ENCODE results near the gene EHD1.
A peak's percentile ranks its signal among the peaks of the same experiment; 100 is the strongest.

Gene EHD1

GRCh38 chr11:64859542-64860414 lies 18.6 kb downstream of the EHD1 start:
- H3K27ac ChIP-seq (ENCODE audit: low read depth, low read length), result peak overlapping the region; percentile 72
- H3K4me1 ChIP-seq (ENCODE audit: control insufficient read depth in 1 of 2, insufficient read depth in 2 of 2, low read length in 2 of 2), result peaks cover 78 to 85% of the 10 kb centered on the region in 2 donors
- H3K4me3 ChIP-seq (ENCODE audit: low read depth in 1 of 2, low read length in 2 of 2), result peak overlapping the region; percentile 40 to 47
- H3K9ac ChIP-seq (ENCODE audit: low read depth in 1 of 2, low read length in 2 of 2), result peak overlapping the region; percentile 4 to 43
- H3K36me3 ChIP-seq (ENCODE audit: control insufficient read depth in 1 of 2, insufficient read depth in 2 of 2, low read length in 2 of 2), result peaks cover 0 to 38% of the 10 kb centered on the region in 2 donors
- no peaks in the 10 kb centered on the region for H3K27me3 ChIP-seq (ENCODE audit: control insufficient read depth in 1 of 2, insufficient read depth in 2 of 2, low read length in 2 of 2)
- H3K9me3 ChIP-seq (ENCODE audit: control insufficient read depth in 1 of 2, low read length in 2 of 2), result no peaks in the 10 kb centered on the region

DNA sequence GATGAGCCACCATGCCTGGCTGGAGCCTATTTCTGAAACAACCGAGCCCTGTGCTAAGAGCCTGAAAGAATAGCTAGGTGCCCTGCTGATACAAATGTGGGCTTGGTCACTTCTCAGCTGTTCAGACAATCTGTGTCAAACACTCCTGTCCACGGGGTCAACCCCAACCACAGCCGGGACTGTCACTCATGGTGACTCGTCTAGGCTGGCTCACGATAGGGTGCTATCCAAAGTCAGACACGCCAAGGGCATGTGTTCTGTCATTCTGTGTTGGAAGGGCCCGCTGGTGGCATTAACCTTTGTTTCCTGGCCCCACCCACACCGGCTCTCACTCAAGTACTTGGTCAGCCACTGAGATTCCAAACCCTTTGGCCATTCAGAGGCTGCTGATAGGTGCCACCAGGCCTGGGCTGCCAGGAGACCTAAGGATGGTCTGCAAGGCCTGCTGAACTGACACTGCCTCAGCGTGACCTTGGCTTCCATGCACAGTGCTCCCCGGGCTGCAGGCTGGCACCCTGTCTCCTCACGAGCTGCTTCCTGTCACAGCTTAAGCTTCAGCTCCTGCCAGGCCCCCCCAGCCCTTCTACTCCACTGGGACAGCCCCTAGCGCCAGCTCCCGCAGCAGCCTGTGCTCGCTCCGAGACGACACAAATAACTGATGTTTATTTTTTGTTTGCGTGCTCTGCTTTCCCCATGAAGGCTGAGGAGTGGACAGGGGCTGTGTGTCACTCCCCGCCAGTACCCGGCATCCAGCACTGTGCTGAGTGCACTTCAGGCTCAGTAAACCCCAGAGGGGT lies 19.8 kb downstream of the EHD1 start:
- peak overlapping the region; percentile 51 for H3K27ac ChIP-seq (ENCODE audit: low read depth, low read length)
- no peak overlapping the region for H3K9ac ChIP-seq (ENCODE audit: low read depth in 1 of 2, low read length in 2 of 2)
- peaks cover 78 to 85% of the 10 kb centered on the region in 2 donors for H3K4me1 ChIP-seq (ENCODE audit: control insufficient read depth in 1 of 2, insufficient read depth in 2 of 2, low read length in 2 of 2)
- H3K4me3 ChIP-seq (ENCODE audit: low read depth in 1 of 2, low read length in 2 of 2), result peak overlapping the region in 1 of 2 donors; percentile 40
- H3K36me3 ChIP-seq (ENCODE audit: control insufficient read depth in 1 of 2, insufficient read depth in 2 of 2, low read length in 2 of 2), result peaks cover 7 to 46% of the 10 kb centered on the region in 2 donors
- H3K27me3 ChIP-seq (ENCODE audit: control insufficient read depth in 1 of 2, insufficient read depth in 2 of 2, low read length in 2 of 2), result no peaks in the 10 kb centered on the region
- H3K9me3 ChIP-seq (ENCODE audit: control insufficient read depth in 1 of 2, low read length in 2 of 2), result no peaks in the 10 kb centered on the region

GRCh38 chr11:64857485-64857884 lies 20.9 kb downstream of the EHD1 start:
- H3K9me3 ChIP-seq (ENCODE audit: control insufficient read depth in 1 of 2, low read length in 2 of 2), result no peaks in the 10 kb centered on the region
- H3K36me3 ChIP-seq (ENCODE audit: control insufficient read depth in 1 of 2, insufficient read depth in 2 of 2, low read length in 2 of 2), result peaks cover 13 to 48% of the 10 kb centered on the region in 2 donors
- no peak overlapping the region for H3K27ac ChIP-seq (ENCODE audit: low read depth, low read length)
- peaks cover 78 to 81% of the 10 kb centered on the region in 2 donors for H3K4me1 ChIP-seq (ENCODE audit: control insufficient read depth in 1 of 2, insufficient read depth in 2 of 2, low read length in 2 of 2)
- H3K4me3 ChIP-seq (ENCODE audit: low read depth in 1 of 2, low read length in 2 of 2), result no peak overlapping the region
- no peaks in the 10 kb centered on the region for H3K27me3 ChIP-seq (ENCODE audit: control insufficient read depth in 1 of 2, insufficient read depth in 2 of 2, low read length in 2 of 2)
- no peak overlapping the region for H3K9ac ChIP-seq (ENCODE audit: low read depth in 1 of 2, low read length in 2 of 2)

DNA sequence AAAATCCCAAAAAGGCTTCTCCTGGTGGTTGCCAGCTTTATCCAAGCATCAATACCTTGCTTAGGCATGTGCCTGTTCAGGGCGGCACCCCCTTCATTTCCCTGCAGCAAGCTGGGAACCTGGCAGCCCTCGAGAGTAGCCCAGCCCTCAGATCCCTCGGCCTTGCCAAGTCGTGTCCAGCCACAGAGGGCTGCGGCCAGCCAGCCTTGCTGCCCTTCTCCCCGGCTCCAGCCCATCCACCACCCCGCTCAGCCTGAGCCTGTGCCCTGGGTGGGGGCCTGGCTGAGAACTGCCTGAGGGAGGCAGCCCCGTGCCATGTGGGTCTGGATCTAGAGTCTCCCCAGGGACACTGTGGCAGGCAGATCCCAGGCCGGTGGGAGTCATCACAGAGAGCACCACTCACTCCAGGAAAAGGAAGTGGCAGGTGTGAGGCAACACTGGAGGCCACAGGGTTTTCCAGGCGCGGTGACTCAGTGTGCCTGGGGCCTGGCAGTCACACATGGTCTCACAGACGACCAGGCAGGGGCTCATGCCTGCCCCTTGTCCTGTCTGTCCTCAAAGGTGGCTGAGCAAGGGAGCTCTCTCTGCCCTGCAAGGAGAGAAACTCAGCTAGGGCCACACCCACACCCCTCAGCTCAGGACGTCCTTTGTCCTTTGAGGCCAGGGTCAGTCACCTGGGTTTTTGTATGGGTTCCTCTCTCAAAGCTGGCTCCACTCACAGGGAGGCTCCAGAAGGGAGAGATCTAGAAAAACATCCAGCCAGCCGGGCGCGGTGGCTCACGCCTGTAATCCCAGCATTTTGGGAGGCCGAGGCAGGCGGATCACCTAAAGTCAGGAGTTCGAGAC lies 21.8 kb downstream of the EHD1 start:
- Histone ChIP-seq H3K9ac (ENCODE audit: low read depth in 1 of 2, low read length in 2 of 2) (peak overlapping the region; percentile 15 to 47), H3K27me3 (ENCODE audit: control insufficient read depth in 1 of 2, insufficient read depth in 2 of 2, low read length in 2 of 2) (no peaks in the 10 kb centered on the region), H3K4me3 (ENCODE audit: low read depth in 1 of 2, low read length in 2 of 2) (no peak overlapping the region), H3K4me1 (ENCODE audit: control insufficient read depth in 1 of 2, insufficient read depth in 2 of 2, low read length in 2 of 2) (peaks cover 82 to 85% of the 10 kb centered on the region in 2 donors), H3K36me3 (ENCODE audit: control insufficient read depth in 1 of 2, insufficient read depth in 2 of 2, low read length in 2 of 2) (peaks cover 20 to 52% of the 10 kb centered on the region in 2 donors), H3K9me3 (ENCODE audit: control insufficient read depth in 1 of 2, low read length in 2 of 2) (no peaks in the 10 kb centered on the region), H3K27ac (ENCODE audit: low read depth, low read length) (peak overlapping the region; percentile 79)

GRCh38 chr11:64855596-64856304 lies 22.7 kb downstream of the EHD1 start:
- Histone ChIP-seq H3K4me3 (ENCODE audit: low read depth in 1 of 2, low read length in 2 of 2) (peak overlapping the region in 1 of 2 donors; percentile 21), H3K9ac (ENCODE audit: low read depth in 1 of 2, low read length in 2 of 2) (peak overlapping the region in 1 of 2 donors; percentile 55), H3K27me3 (ENCODE audit: control insufficient read depth in 1 of 2, insufficient read depth in 2 of 2, low read length in 2 of 2) (no peaks in the 10 kb centered on the region), H3K9me3 (ENCODE audit: control insufficient read depth in 1 of 2, low read length in 2 of 2) (no peaks in the 10 kb centered on the region), H3K27ac (ENCODE audit: low read depth, low read length) (peak overlapping the region; percentile 79), H3K4me1 (ENCODE audit: control insufficient read depth in 1 of 2, insufficient read depth in 2 of 2, low read length in 2 of 2) (peaks cover 82 to 89% of the 10 kb centered on the region in 2 donors), H3K36me3 (ENCODE audit: control insufficient read depth in 1 of 2, insufficient read depth in 2 of 2, low read length in 2 of 2) (peaks cover 20 to 52% of the 10 kb centered on the region in 2 donors)

- peak overlapping the region; percentile 21 to 43 for H3K4me3 ChIP-seq (ENCODE audit: low read depth in 1 of 2, low read length in 2 of 2)
- H3K4me1 ChIP-seq (ENCODE audit: control insufficient read depth in 1 of 2, insufficient read depth in 2 of 2, low read length in 2 of 2), result peaks cover 81 to 84% of the 10 kb centered on the region in 2 donors
- H3K9me3 ChIP-seq (ENCODE audit: control insufficient read depth in 1 of 2, low read length in 2 of 2), result no peaks in the 10 kb centered on the region
- H3K27me3 ChIP-seq (ENCODE audit: control insufficient read depth in 1 of 2, insufficient read depth in 2 of 2, low read length in 2 of 2), result no peaks in the 10 kb centered on the region
- H3K9ac ChIP-seq (ENCODE audit: low read depth in 1 of 2, low read length in 2 of 2), result peak overlapping the region; percentile 32 to 55
- peak overlapping the region; percentile 79 for H3K27ac ChIP-seq (ENCODE audit: low read depth, low read length)
- H3K36me3 ChIP-seq (ENCODE audit: control insufficient read depth in 1 of 2, insufficient read depth in 2 of 2, low read length in 2 of 2), result peaks cover 20 to 46% of the 10 kb centered on the region in 2 donors
These were observed 23.6 kb downstream of the EHD1 start for GRCh38 chr11:64854534-64855502.

DNA sequence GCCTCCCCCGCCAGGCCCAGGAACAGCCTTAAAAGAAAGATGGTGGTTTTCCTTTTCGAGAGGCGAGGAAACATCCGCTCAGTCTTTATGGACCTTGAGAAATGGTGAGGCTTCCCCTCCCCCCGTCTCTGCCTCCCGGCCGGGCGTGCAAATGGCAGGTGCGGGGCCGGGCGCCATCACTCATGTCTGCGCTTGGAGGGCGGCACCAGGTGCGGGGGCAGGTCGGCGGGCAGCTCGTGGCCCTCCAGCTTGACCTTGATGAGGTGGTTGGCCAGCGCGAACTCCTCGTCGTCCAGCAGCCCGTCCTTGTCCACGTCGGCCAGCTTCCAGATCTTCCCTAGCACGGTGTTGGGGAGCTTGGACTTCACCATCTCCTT lies 24.3 kb downstream of the EHD1 start:
- Histone ChIP-seq H3K36me3 (ENCODE audit: control insufficient read depth in 1 of 2, insufficient read depth in 2 of 2, low read length in 2 of 2) (peaks cover 20 to 40% of the 10 kb centered on the region in 2 donors), H3K9ac (ENCODE audit: low read depth in 1 of 2, low read length in 2 of 2) (no peak overlapping the region), H3K9me3 (ENCODE audit: control insufficient read depth in 1 of 2, low read length in 2 of 2) (no peaks in the 10 kb centered on the region), H3K4me1 (ENCODE audit: control insufficient read depth in 1 of 2, insufficient read depth in 2 of 2, low read length in 2 of 2) (peaks cover 78 to 84% of the 10 kb centered on the region in 2 donors), H3K27ac (ENCODE audit: low read depth, low read length) (peak overlapping the region; percentile 79), H3K4me3 (ENCODE audit: low read depth in 1 of 2, low read length in 2 of 2) (peak overlapping the region; percentile 21 to 43), H3K27me3 (ENCODE audit: control insufficient read depth in 1 of 2, insufficient read depth in 2 of 2, low read length in 2 of 2) (no peaks in the 10 kb centered on the region)

- Histone ChIP-seq H3K36me3 (ENCODE audit: control insufficient read depth in 1 of 2, insufficient read depth in 2 of 2, low read length in 2 of 2) (peaks cover 20 to 35% of the 10 kb centered on the region in 2 donors), H3K27me3 (ENCODE audit: control insufficient read depth in 1 of 2, insufficient read depth in 2 of 2, low read length in 2 of 2) (no peaks in the 10 kb centered on the region), H3K4me1 (ENCODE audit: control insufficient read depth in 1 of 2, insufficient read depth in 2 of 2, low read length in 2 of 2) (peaks cover 78 to 84% of the 10 kb centered on the region in 2 donors), H3K27ac (ENCODE audit: low read depth, low read length) (no peak overlapping the region), H3K9ac (ENCODE audit: low read depth in 1 of 2, low read length in 2 of 2) (peak overlapping the region in 1 of 2 donors; percentile 18), H3K4me3 (ENCODE audit: low read depth in 1 of 2, low read length in 2 of 2) (no peak overlapping the region), H3K9me3 (ENCODE audit: control insufficient read depth in 1 of 2, low read length in 2 of 2) (no peaks in the 10 kb centered on the region)
These were observed 24.7 kb downstream of the EHD1 start for GRCh38 chr11:64853709-64854108.
